ENCODE measurements around the gene STK24. TPM values are rescaled to one million over a fixed set of nuclear protein-coding genes. Genes with fewer than 3 reads are reported as not detected.

Gene STK24
- polyA plus RNA-seq, 3 donors = 14.2 to 59.8 (median 28.9) TPM

DNA sequence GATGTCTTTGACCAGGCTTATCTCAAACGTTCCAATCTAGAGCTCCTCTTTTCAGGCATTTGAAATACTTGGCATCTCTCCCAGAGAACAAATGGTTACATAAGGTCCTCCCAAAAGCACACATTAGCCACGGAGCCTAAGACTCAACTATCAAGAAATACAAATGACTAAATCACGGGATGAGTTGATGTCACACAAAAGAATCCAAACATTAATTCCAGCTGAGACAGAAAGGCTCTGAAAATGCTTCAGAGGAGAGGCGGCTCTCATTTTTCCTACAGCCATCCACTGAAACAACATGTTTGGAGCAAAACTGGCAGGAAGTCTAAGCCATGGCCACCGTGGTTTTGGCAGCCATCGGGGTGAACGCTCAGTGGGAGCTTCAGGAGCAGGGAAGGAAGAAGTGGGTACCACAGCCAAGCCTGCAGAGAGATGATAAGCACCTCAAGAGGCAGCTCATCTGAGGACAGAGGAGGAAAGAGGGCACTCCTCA, 122.5 kb downstream of the STK24 start:
- H3K4me3 ChIP-seq (replicated peaks in 1 of 3; ENCODE audit: low read depth in 2 of 3, low read length in 3 of 3) = no peak overlapping the region
- Mint-ChIP-seq H3K9me3 (no peaks in the 10 kb centered on the region), H3K4me1 (no peaks in the 10 kb centered on the region), H3K27me3 (ENCODE audit: low read depth in 3 of 3) (no peaks in the 10 kb centered on the region), H3K27ac (peak overlapping the region in 3 of 7 donors; percentile 7 to 44 (median 20)), H3K36me3 (peaks cover 83 to 90% of the 10 kb centered on the region in 2 donors), H3K4me3 (no peak overlapping the region)
- H3K9me3 ChIP-seq (replicated peaks in 1 of 2; ENCODE audit: control insufficient read depth in 1 of 2, insufficient read depth in 1 of 2, low read length in 2 of 2) = no peaks in the 10 kb centered on the region
- intact Hi-C loops (cut with micrococcal nuclease) = no loop called here
- H4K20me1 ChIP-seq (ENCODE audit: insufficient read depth, low read length) = peaks cover 58% of the 10 kb centered on the region
- H3K79me2 ChIP-seq (ENCODE audit: insufficient read depth, low read length) = no peaks in the 10 kb centered on the region
- H3K9ac ChIP-seq (ENCODE audit: insufficient read depth, low read length, poor library complexity, severe bottlenecking) = no peak overlapping the region
- peaks cover 74 to 100% of the 10 kb centered on the region in 2 donors for H3K36me3 ChIP-seq (replicated peaks in 1 of 2; ENCODE audit: control insufficient read depth in 1 of 2, insufficient read depth in 2 of 2, low read length in 2 of 2)
- WGBS (ENCODE audit: insufficient coverage) = 11% methylated on average over 5 of the region's 7 CpGs
- no peak overlapping the region for H3K4me2 ChIP-seq (replicated peaks; ENCODE audit: extremely low read depth, low read length, poor library complexity, severe bottlenecking)
- TF ChIP-seq, protein P1, sequence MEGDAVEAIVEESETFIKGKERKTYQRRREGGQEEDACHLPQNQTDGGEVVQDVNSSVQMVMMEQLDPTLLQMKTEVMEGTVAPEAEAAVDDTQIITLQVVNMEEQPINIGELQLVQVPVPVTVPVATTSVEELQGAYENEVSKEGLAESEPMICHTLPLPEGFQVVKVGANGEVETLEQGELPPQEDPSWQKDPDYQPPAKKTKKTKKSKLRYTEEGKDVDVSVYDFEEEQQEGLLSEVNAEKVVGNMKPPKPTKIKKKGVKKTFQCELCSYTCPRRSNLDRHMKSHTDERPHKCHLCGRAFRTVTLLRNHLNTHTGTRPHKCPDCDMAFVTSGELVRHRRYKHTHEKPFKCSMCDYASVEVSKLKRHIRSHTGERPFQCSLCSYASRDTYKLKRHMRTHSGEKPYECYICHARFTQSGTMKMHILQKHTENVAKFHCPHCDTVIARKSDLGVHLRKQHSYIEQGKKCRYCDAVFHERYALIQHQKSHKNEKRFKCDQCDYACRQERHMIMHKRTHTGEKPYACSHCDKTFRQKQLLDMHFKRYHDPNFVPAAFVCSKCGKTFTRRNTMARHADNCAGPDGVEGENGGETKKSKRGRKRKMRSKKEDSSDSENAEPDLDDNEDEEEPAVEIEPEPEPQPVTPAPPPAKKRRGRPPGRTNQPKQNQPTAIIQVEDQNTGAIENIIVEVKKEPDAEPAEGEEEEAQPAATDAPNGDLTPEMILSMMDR (IDR thresholded peaks at IDR 0.05) = no peak
- H3K4me1 ChIP-seq (ENCODE audit: control insufficient read depth in 1 of 2, insufficient read depth in 2 of 2, low read length in 2 of 2) = no peaks in the 10 kb centered on the region
- DNase-seq = no peak
- no peak overlapping the region for H2AFZ ChIP-seq (ENCODE audit: insufficient read depth, low read depth, low read length, poor library complexity, severe bottlenecking)
- H3K27me3 ChIP-seq (ENCODE audit: control insufficient read depth in 2 of 2, insufficient read depth in 2 of 2, low read length in 2 of 2) = no peaks in the 10 kb centered on the region
- H3K27ac ChIP-seq (ENCODE audit: low read depth in 1 of 2, low read length in 2 of 2) = no peak overlapping the region

- Histone ChIP-seq H3K27me3 (ENCODE audit: control insufficient read depth in 2 of 2, insufficient read depth in 2 of 2, low read length in 2 of 2) (no peaks in the 10 kb centered on the region), H3K36me3 (replicated peaks in 1 of 2; ENCODE audit: control insufficient read depth in 1 of 2, insufficient read depth in 2 of 2, low read length in 2 of 2) (peaks cover 61 to 100% of the 10 kb centered on the region in 2 donors), H3K27ac (ENCODE audit: low read depth in 1 of 2, low read length in 2 of 2) (no peak overlapping the region), H3K9ac (ENCODE audit: insufficient read depth, low read length, poor library complexity, severe bottlenecking) (no peak overlapping the region), H2AFZ (ENCODE audit: insufficient read depth, low read depth, low read length, poor library complexity, severe bottlenecking) (no peak overlapping the region), H4K20me1 (ENCODE audit: insufficient read depth, low read length) (peaks cover 58% of the 10 kb centered on the region), H3K4me1 (ENCODE audit: control insufficient read depth in 1 of 2, insufficient read depth in 2 of 2, low read length in 2 of 2) (no peaks in the 10 kb centered on the region), H3K4me3 (replicated peaks in 1 of 3; ENCODE audit: low read depth in 2 of 3, low read length in 3 of 3) (no peak overlapping the region), H3K4me2 (replicated peaks; ENCODE audit: extremely low read depth, low read length, poor library complexity, severe bottlenecking) (no peak overlapping the region), H3K9me3 (replicated peaks in 1 of 2; ENCODE audit: control insufficient read depth in 1 of 2, insufficient read depth in 1 of 2, low read length in 2 of 2) (no peaks in the 10 kb centered on the region), H3K79me2 (ENCODE audit: insufficient read depth, low read length) (no peaks in the 10 kb centered on the region)
- H3K4me3 Mint-ChIP-seq = no peak overlapping the region
- 100% methylated on average over 4 of the region's 15 CpGs for WGBS (ENCODE audit: insufficient coverage)
- intact Hi-C loops (cut with micrococcal nuclease) = no loop called here
- peaks cover 85 to 90% of the 10 kb centered on the region in 2 donors for H3K36me3 Mint-ChIP-seq
- H3K27ac Mint-ChIP-seq = peak overlapping the region in 1 of 7 donors; percentile 25
- H3K9me3 Mint-ChIP-seq = no peaks in the 10 kb centered on the region
- no peak for DNase-seq
- no peaks in the 10 kb centered on the region for H3K27me3 Mint-ChIP-seq (ENCODE audit: low read depth in 3 of 3)
- H3K4me1 Mint-ChIP-seq = no peaks in the 10 kb centered on the region
- TF ChIP-seq, protein P1 (IDR thresholded peaks at IDR 0.05) = no peak
Measured at GRCh38 chr13:98452851-98453843, 123.8 kb downstream of the STK24 start.
